HEK293 (cell line): ENCODE data around the gene MTRF1L.

Experiments used
- CTCF ChIP-seq: fragments of 450-650 bp; formaldehyde crosslinking; IDR thresholded peaks from 2 replicates; pipeline ENCODE4 v1.5.1; 2016; ENCODE audit warnings: missing biosample characterization, missing genetic modification characterization
- ELK4 ChIP-seq: IDR thresholded peaks from 2 replicates; pipeline ENCODE4 v1.6.1; 2011; ENCODE audit warnings: mild to moderate bottlenecking, low read depth, low read length, borderline replicate concordance
- MYNN ChIP-seq: fragments of 450-650 bp; formaldehyde crosslinking; IDR thresholded peaks from 2 replicates; pipeline ENCODE4 v1.5.1; 2016; ENCODE audit warnings: missing biosample characterization, missing genetic modification characterization, borderline replicate concordance
- PRDM10 ChIP-seq: fragments of 450-650 bp; formaldehyde crosslinking; IDR thresholded peaks from 2 replicates; pipeline ENCODE4 v1.5.1; 2016; ENCODE audit warnings: missing biosample characterization, missing genetic modification characterization
- SP2 ChIP-seq: fragments of 450-650 bp; formaldehyde crosslinking; IDR thresholded peaks from 2 replicates; pipeline ENCODE4 v1.5.1; 2016; ENCODE audit warnings: missing biosample characterization, missing genetic modification characterization
- YY1 ChIP-seq: fragments of 450-650 bp; formaldehyde crosslinking; IDR thresholded peaks from 2 replicates; pipeline ENCODE4 v1.5.1; 2018; ENCODE audit warnings: missing biosample characterization, missing genetic modification characterization
- ZNF121 ChIP-seq: fragments of 450-650 bp; formaldehyde crosslinking; IDR thresholded peaks from 2 replicates; pipeline ENCODE4 v1.5.1; 2016; ENCODE audit warnings: missing biosample characterization, missing genetic modification characterization
- ZNF501 ChIP-seq: fragments of 450-650 bp; formaldehyde crosslinking; IDR thresholded peaks from 2 replicates; pipeline ENCODE4 v1.5.1; 2016; ENCODE audit warnings: missing biosample characterization, missing genetic modification characterization

GRCh38 chr6:152981219-152981618 lies 21.3 kb downstream of the MTRF1L start:
- TF ChIP-seq ELK4: no peak
- TF ChIP-seq MYNN: no peak
- no peak for TF ChIP-seq ZNF121 (tag by site-specific recombination)
- TF ChIP-seq CTCF (tag by site-specific recombination): no peak
- no peak for TF ChIP-seq YY1 (tag by site-specific recombination)
- TF ChIP-seq SP2 (tag by site-specific recombination): no peak
- TF ChIP-seq PRDM10: no peak
- TF ChIP-seq ZNF501 (tag by site-specific recombination): no peak
